ENCODE measurements around the gene DPH3. TPM values are rescaled to one million over a fixed set of nuclear protein-coding genes. Genes with fewer than 3 reads are reported as not detected.

DPH3 gene
- total and polyA plus RNA-seq, 2 of the 8 experiments (the other 6 are each of a cell fraction or from before 2014, with no cell fraction given), result 9.8 to 40.1 TPM

GRCh38 chr3:16305111-16305541 is 40.4 kb upstream of the DPH3 start:
- CTCF ChIA-PET (ENCODE audit: partially characterized antibody), result interaction anchor here (0.8 to 3.8 kb wide), 6 partner anchors 7 to 62 kb away, joined by 3 to 22 read pairs (median 4); no protein-coding TSS in a partner anchor
- peaks cover 4% of the 10 kb centered on the region; the same call in 1 of the 2 replicates for H3K79me1 ChIP-seq (ENCODE audit: low read depth, low read length)
- peaks cover 7 to 29% (median 21%) of the 10 kb centered on the region in 4 experiments; a peak in 6 of 7 replicates for H3K4me1 ChIP-seq (replicated peaks in 1 of 4; ENCODE audit: control insufficient read depth in 3 of 4, insufficient read depth in 4 of 4, low read length in 3 of 4)
- no peak overlapping the region for H4K91ac ChIP-seq (replicated peaks; ENCODE audit: insufficient read length, low read length)
- H2BK5ac ChIP-seq (ENCODE audit: low read depth, low read length), result no peak overlapping the region
- no peak overlapping the region for H4K5ac ChIP-seq (ENCODE audit: insufficient read length, low read depth, low read length)
- no peak overlapping the region for H3K27ac ChIP-seq (ENCODE audit: low read depth, low read length)
- 92% methylated on average over 7 of the region's 7 CpGs; no CpG with 5 or more reads in 1 of the 2 experiments for WGBS, 2 experiments (ENCODE audit: extremely low coverage in 1 of 2, insufficient coverage in 1 of 2, insufficient read length in 1 of 2, insufficient replicate concordance in 2 of 2, low coverage in 1 of 2, low lambda C conversion rate in 2 of 2, missing lambda C conversion rate in 1 of 2)
- H4K8ac ChIP-seq (ENCODE audit: extremely low read depth, insufficient read depth, low read length), result no peak overlapping the region
- H2BK12ac ChIP-seq (ENCODE audit: low read depth, low read length), result no peak overlapping the region
- H4K20me1 ChIP-seq (replicated peaks in 1 of 2; ENCODE audit: control insufficient read depth in 1 of 2, insufficient read depth in 2 of 2, low read length in 2 of 2), result no peaks in the 10 kb centered on the region
- POLR2A ChIA-PET (ENCODE audit: partially characterized antibody), result interaction anchor here (1.1 kb wide), 1 partner anchor 9 kb away, joined by 3 read pairs; no protein-coding TSS in a partner anchor
- FAIRE-seq (no peak), DNase-seq (ENCODE audit: low read depth in 1 of 2, low spot score in 2 of 2) (no peak)
- no peaks in the 10 kb centered on the region for H3K9me3 ChIP-seq (ENCODE audit: insufficient read depth in 2 of 2, low read depth in 1 of 2, low read length in 1 of 2)
- H3K27me3 ChIP-seq (replicated peaks in 1 of 4; ENCODE audit: control insufficient read depth in 3 of 4, extremely low read depth in 1 of 4, insufficient read depth in 3 of 4, low read length in 3 of 4), result no peaks in the 10 kb centered on the region
- H2BK15ac ChIP-seq (ENCODE audit: low read length), result no peak overlapping the region
- H3K9ac ChIP-seq (replicated peaks in 1 of 4; ENCODE audit: extremely low read depth in 1 of 4, low read depth in 3 of 4, low read length in 3 of 4), result no peak overlapping the region; a peak in 2 of 7 replicates
- no peak overlapping the region for H2BK120ac ChIP-seq (replicated peaks; ENCODE audit: low read depth, low read length)
- H2BK20ac ChIP-seq (ENCODE audit: low read length), result no peak overlapping the region
- H3K56ac ChIP-seq (replicated peaks; ENCODE audit: insufficient read length, low read depth, low read length), result no peak overlapping the region
- no peak overlapping the region for H3K14ac ChIP-seq (ENCODE audit: insufficient read length)
- H2AFZ ChIP-seq (ENCODE audit: low read length), result no peak overlapping the region
- H3K4me2 ChIP-seq (ENCODE audit: insufficient read depth in 1 of 2, low read depth in 2 of 2, low read length in 2 of 2), result no peak overlapping the region
- H3K79me2 ChIP-seq (ENCODE audit: control insufficient read depth in 1 of 2, insufficient read depth in 2 of 2, low read length in 2 of 2), result peaks cover 0 to 8% of the 10 kb centered on the region in 2 experiments; a peak in 1 of 4 replicates
- H3K18ac ChIP-seq (ENCODE audit: extremely low read depth, low read length), result no peak overlapping the region
- H3K36me3 ChIP-seq (ENCODE audit: control insufficient read depth in 2 of 4, insufficient read depth in 4 of 4, low read length in 3 of 4), result peaks cover 0 to 23% (median 1%) of the 10 kb centered on the region in 4 experiments; a peak in 3 of 8 replicates
- no peaks in the 10 kb centered on the region for H3K23me2 ChIP-seq (ENCODE audit: low read depth, low read length)
- H3K4me3 ChIP-seq (ENCODE audit: extremely low read depth in 1 of 4, insufficient read depth in 2 of 4, low read depth in 3 of 4, low read length in 4 of 4), result no peak overlapping the region
- TF ChIP-seq POU5F1 (IDR thresholded peaks at IDR 0.05; ENCODE audit: low read depth, low read length) (no peak), ATF2 (IDR thresholded peaks at IDR 0.05; ENCODE audit: low read length) (no peak), CHD2 (IDR thresholded peaks at IDR 0.05; ENCODE audit: low read length) (no peak), USF2 (IDR thresholded peaks at IDR 0.05; ENCODE audit: low read length) (no peak), POLR2AphosphoS5 (IDR thresholded peaks at IDR 0.05; ENCODE audit: low read depth, low read length) (no peak), SIRT6 (IDR thresholded peaks at IDR 0.05; ENCODE audit: low read length) (no peak)
- no peak overlapping the region for H3K23ac ChIP-seq (ENCODE audit: insufficient read length)
- H2AK5ac ChIP-seq (ENCODE audit: low read depth, low read length), result no peak overlapping the region
- no peak overlapping the region for H3K4ac ChIP-seq (replicated peaks; ENCODE audit: insufficient read length, low read depth, low read length)
